OCI-LY7 (cell line): ENCODE measurements around the gene KIAA1671.

Experiments
- CTCF ChIP-seq: fragments of 200-600 bp; sonication (generic); conservative IDR thresholded peaks from 2 replicates; pipeline ENCODE4 v1.5.1; 2014; ENCODE audit warnings: mild to moderate bottlenecking, antibody characterized with exemption, low read length, moderate library complexity, mixed read lengths
- EZH2phosphoT487 ChIP-seq: fragments of 200-600 bp; sonication (generic); IDR thresholded peaks from 2 replicates; pipeline ENCODE4 v1.6.1; 2018; ENCODE audit warnings: low read depth, borderline replicate concordance, mild to moderate bottlenecking, mixed run types, antibody characterized with exemption, low read length, moderate library complexity, mixed read lengths

- TF ChIP-seq CTCF (no peak), EZH2phosphoT487 (no peak)
Observed at GRCh38 chr22:24925586-24926427, 26.7 kb upstream of the KIAA1671 start.
